Kidney (tissue), 14 donors: ENCODE measurements around the gene KIF2C. TPM values are rescaled to one million over a fixed set of nuclear protein-coding genes. Genes with fewer than 3 reads are reported as not detected.
"Not testable (repeated sequence)": the region's sequence is repeated elsewhere in the genome, so short reads cannot be mapped to it uniquely, and the experiment has no call there.

Source experiments
- DNase-seq, 5 donors: peaks; one replicate each; pipeline ENCODE4 v3.0.0-alpha.2; 2013 to 2020
- FAIRE-seq: peaks from 2 replicates; lab custom pipeline; 2012; peaks lifted over from hg19 to GRCh38; lab: Jason Lieb, UNC
- H3K27ac ChIP-seq, 2 donors: one replicate each; pipeline ENCODE4 v1.7.0; 2013; ENCODE audit warnings: low read depth in 2 of 2, low read length in 2 of 2, inconsistent platforms in 1 of 2
- H3K27me3 ChIP-seq: one replicate; pipeline ENCODE4 v1.7.1; 2013; ENCODE audit warnings: low read length, inconsistent platforms; ENCODE audit not compliant: control insufficient read depth, insufficient read depth
- H3K36me3 ChIP-seq, 3 donors: one replicate each; pipeline versions ENCODE4 v1.7.0 to v1.7.1; 2013; ENCODE audit warnings: low read length in 3 of 3, control low read depth in 1 of 3, inconsistent platforms in 1 of 3; ENCODE audit not compliant: insufficient read depth in 3 of 3, control insufficient read depth in 2 of 3
- H3K4me1 ChIP-seq, 3 donors: one replicate each; pipeline versions ENCODE4 v1.7.0 to v1.7.1; 2013; ENCODE audit warnings: low read length in 3 of 3, inconsistent platforms in 1 of 3, low read depth in 1 of 3; ENCODE audit not compliant: control insufficient read depth in 2 of 3, insufficient read depth in 2 of 3
- H3K4me3 ChIP-seq, 3 donors: one replicate each; pipeline versions ENCODE4 v1.7.0 to v1.8.1; 2013; ENCODE audit warnings: low read length in 3 of 3, control low read depth in 1 of 3, inconsistent platforms in 1 of 3
- H3K9ac ChIP-seq, 3 donors: one replicate each; pipeline versions ENCODE4 v1.7.0 to v1.7.1; 2013; ENCODE audit warnings: low read length in 3 of 3, control low read depth in 1 of 3, inconsistent platforms in 1 of 3
- H3K9me3 ChIP-seq, 3 donors: one replicate each; pipeline versions ENCODE4 v1.7.0 to v1.7.1; 2013; ENCODE audit warnings: low read length in 3 of 3, control low read depth in 1 of 3, inconsistent platforms in 1 of 3; ENCODE audit not compliant: control insufficient read depth in 2 of 3, insufficient read depth in 1 of 3
- CTCF ChIP-seq: IDR thresholded peaks from 3 replicates; pipeline ENCODE4 v1.5.1; 2012; ENCODE audit warnings: mild to moderate bottlenecking, moderate library complexity, borderline replicate concordance; ENCODE audit not compliant: insufficient read depth; ENCODE audit errors: extremely low read depth
- intact Hi-C: fragments of 100-400 bp; cut with DNase I; formaldehyde crosslinking; loops from one replicate; pipeline ENCODE4 v1.11.1; 2022
- polyA plus RNA-seq: library from polyadenylated mRNA; stranded (reverse); fragments of 350-450 nt; fragmentation: Illumina TruSeq; extraction: RNeasy Lipid Tissue Mini Kit (QIAGEN cat#74804); gene quantifications from one replicate; pipeline ENCODE4 v1.2.3, GENCODE V29; 2014; ENCODE audit warnings: low read depth, low replicate concordance; ENCODE audit not compliant: insufficient read depth
- total RNA-seq: library from RNA; stranded (reverse); fragmentation: NEBNext Ultra II Directional; extraction: Animal tissue kit (Norgen Biotek cat#: 25700); gene quantifications from one replicate; pipeline ENCODE4 v1.2.1, GENCODE V29; 2021
- donor health status: control.
- donor health status: control.
- donor health status: control.
- donor health status: control.
- donor health status: control.
- donor health status: DM: yes; HTN: yes; CAD: no.
- donor health status: Normal renal cell carcinoma (clear cell type).

The KIF2C gene
- total and polyA plus RNA-seq, 2 donors from 2014 or later, result 0.47 to 1.4 TPM

GRCh38 chr1:44810101-44810761, 70.6 kb downstream of the KIF2C start:
- H3K9me3 ChIP-seq, result no peaks in the 10 kb centered on the region
- no peak for TF ChIP-seq CTCF
- FAIRE-seq, result no peak
- H3K27me3 ChIP-seq, result no peaks in the 10 kb centered on the region
- peak overlapping the region in 1 of 3 donors; percentile 42 for H3K4me3 ChIP-seq
- H3K4me1 ChIP-seq, result peaks cover 19 to 48% (median 39%) of the 10 kb centered on the region in 3 donors
- intact Hi-C loops, result no loop called here
- H3K27ac ChIP-seq, result peak overlapping the region; percentile 98 to 100
- peaks cover 0 to 5% (median 0%) of the 10 kb centered on the region in 3 donors for H3K36me3 ChIP-seq
- DNase-seq, result peak in 2 of 5 donors; percentile 66 to 88
- H3K9ac ChIP-seq, result peak overlapping the region in 1 of 3 donors; percentile 97

GRCh38 chr1:44810762-44811105, 71.1 kb downstream of the KIF2C start:
- H3K36me3 ChIP-seq, H3K27ac ChIP-seq, H3K4me3 ChIP-seq, FAIRE-seq, H3K9me3 ChIP-seq, H3K9ac ChIP-seq, H3K27me3 ChIP-seq, intact Hi-C loops: not testable (repeated sequence)
- peaks cover 19 to 48% (median 39%) of the 10 kb centered on the region in 3 donors for H3K4me1 ChIP-seq
- peak in 2 of 5 donors; percentile 27 to 31 for DNase-seq

- intact Hi-C loops, result no loop called here
- H3K4me3 ChIP-seq, result no peak overlapping the region
- peaks cover 0 to 5% (median 0%) of the 10 kb centered on the region in 3 donors for H3K36me3 ChIP-seq
- FAIRE-seq (no peak), DNase-seq (peak in 2 of 5 donors; percentile 5 to 21)
- no peak overlapping the region for H3K9ac ChIP-seq
- no peaks in the 10 kb centered on the region for H3K9me3 ChIP-seq
- H3K27ac ChIP-seq, result no peak overlapping the region
- peaks cover 19 to 48% (median 39%) of the 10 kb centered on the region in 3 donors for H3K4me1 ChIP-seq
- no peak for TF ChIP-seq CTCF
- H3K27me3 ChIP-seq, result no peaks in the 10 kb centered on the region
Observed at GRCh38 chr1:44811234-44811633, 71.6 kb downstream of the KIF2C start.

GRCh38 chr1:44812822-44813543, 73.3 kb downstream of the KIF2C start:
- Histone ChIP-seq H3K9me3 (no peaks in the 10 kb centered on the region), H3K36me3 (no peaks in the 10 kb centered on the region), H3K27ac (peak overlapping the region; percentile 68 to 85), H3K27me3 (no peaks in the 10 kb centered on the region), H3K4me1 (peaks cover 10 to 33% (median 24%) of the 10 kb centered on the region in 3 donors), H3K9ac (peak overlapping the region in 2 of 3 donors; percentile 22 to 55), H3K4me3 (peak overlapping the region; percentile 16 to 67 (median 61))
- intact Hi-C loops, result no loop called here
- FAIRE-seq (no peak), DNase-seq (peak in 3 of 5 donors; percentile 53 to 83 (median 59))
- no peak for TF ChIP-seq CTCF

- H3K27ac ChIP-seq, FAIRE-seq: not testable (repeated sequence)
Observed at GRCh38 chr1:44815926-44816325, 76.3 kb downstream of the KIF2C start.

More at GRCh38 chr1:44815926-44816325, 76.3 kb downstream of the KIF2C start:
- peak in 2 of 5 donors; percentile 8 to 28 for DNase-seq
- H3K36me3 ChIP-seq, H3K4me3 ChIP-seq, intact Hi-C loops, H3K27me3 ChIP-seq, H3K9ac ChIP-seq, H3K9me3 ChIP-seq: not testable (repeated sequence)
- H3K4me1 ChIP-seq, result peaks cover 0 to 15% (median 0%) of the 10 kb centered on the region in 3 donors
